C4-2B (cell line): ENCODE measurements around the gene SRSF5.

ENCODE experiments used
- CTCF ChIP-seq: fragments of 450-650 bp; conservative IDR thresholded peaks from 2 replicates; pipeline ENCODE4 v1.5.1; 2017; ENCODE audit warnings: mild to moderate bottlenecking
- ZFX ChIP-seq: fragments of 450-650 bp; IDR thresholded peaks from 2 replicates; pipeline ENCODE4 v1.6.1; 2017

GRCh38 chr14:69796797-69797500, 30.0 kb downstream of the SRSF5 start, which contains the start of gene SLC10A1:
- TF ChIP-seq CTCF (no peak), ZFX (no peak)
